HG03196 (cell line): ENCODE results near the gene SCMH1.

Experiments used
- ATAC-seq: cut with Tn5 transposase; IDR thresholded peaks from one replicate; pipeline ENCODE4 v1.9.1; 2021; ENCODE audit not compliant: unreplicated experiment

The SCMH1 gene

DNA sequence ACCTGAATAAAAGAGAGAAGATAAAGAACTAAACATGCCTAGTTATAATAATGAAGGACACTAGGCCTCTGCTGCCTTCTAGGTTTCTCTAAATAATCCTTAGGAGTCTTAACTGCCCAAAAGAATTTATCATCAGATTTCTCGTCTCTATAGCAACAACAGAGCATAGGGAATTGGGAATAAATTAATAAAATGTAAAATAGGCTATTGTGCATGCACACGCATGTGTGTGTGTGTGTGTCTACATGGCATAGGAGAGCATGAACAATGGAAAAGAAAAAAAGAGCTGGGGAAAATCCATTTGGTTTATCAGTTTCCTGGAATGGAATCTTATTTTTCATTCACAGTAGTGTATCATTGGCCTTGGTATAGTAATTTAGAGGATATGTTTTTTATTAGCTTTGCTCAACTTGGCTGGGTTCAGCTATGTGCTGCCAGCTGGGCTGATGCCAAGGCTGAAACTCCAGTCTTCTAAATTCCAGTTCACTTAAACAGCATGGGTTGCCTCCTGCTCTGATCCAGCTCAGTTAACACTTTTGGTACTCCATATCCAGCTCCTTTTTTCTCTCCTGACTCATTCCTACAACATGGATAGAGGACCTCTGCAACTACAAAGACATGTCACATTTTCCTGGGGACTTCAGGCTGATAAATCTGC, 140.0 kb downstream of the SCMH1 start:
- ATAC-seq = no peak

DNA sequence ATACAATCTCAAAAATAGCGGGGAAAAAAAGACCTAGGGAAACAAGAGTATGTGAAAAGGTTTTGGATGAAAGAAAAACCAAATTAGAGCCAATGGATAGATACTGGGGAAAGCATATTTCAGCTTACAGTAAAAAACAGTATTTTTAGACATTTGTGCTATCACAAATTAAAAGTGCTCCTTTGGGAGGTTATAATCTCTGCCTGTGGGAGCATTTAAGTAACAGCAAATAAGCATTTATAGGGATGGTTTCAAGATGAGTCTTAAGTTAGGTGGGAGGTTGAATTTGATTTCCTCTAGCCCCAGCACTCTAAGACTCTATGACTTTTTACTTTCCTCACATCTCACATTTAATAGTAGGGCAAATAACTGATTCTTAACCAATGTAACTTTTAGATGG, 141.0 kb downstream of the SCMH1 start:
- no peak for ATAC-seq

DNA sequence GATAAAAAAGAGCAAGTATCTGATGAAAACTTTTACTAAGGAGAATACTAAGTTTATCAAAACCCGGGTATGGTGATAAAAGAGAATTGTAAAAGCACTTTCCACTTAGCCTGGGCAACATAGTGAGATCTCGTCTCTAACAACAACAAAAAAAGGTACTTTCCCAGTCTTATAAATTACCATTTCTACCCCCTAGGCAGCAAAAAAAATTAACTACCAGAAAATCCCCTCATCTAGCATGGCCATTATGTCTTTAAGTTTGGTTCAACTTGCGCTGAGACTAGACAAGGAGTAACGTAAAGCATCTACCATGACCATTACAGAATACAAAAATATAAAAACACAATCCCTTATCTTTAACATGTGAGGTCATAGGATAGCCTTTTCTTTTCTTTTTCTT, 141.9 kb downstream of the SCMH1 start:
- no peak for ATAC-seq

DNA sequence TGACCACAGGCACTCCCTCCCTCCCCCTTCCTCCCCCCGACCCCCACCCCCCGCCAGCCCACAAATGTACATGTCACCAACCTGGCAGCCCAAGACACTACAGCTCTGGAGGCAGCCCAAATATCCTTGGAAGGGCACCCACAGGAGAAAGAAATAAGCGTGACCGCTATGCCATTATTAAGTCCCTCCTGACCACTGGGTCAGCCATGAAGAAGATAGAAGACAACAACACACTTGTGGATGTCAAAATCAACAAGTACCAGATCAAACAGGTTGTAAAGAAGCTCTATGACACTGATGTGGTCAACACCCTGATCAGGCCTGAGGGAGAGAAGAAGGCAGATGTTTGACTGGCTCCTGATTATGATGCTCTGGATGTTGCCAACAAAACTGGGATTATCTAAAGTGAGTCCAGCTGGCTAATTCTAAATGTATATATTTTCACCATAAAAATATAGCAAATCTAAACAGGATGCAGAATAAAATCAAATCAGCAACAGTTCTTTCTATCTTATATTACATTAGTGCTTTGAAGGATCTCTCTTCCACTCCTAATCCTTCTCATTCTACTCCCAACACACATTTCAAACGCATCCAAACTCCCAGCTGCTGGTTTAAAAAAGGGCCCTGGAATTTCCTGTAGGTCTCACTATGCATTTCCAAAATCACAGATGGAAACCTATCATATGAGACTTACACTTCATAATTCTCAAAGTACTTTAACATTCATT, 143.2 kb downstream of the SCMH1 start:
- ATAC-seq = no peak

DNA sequence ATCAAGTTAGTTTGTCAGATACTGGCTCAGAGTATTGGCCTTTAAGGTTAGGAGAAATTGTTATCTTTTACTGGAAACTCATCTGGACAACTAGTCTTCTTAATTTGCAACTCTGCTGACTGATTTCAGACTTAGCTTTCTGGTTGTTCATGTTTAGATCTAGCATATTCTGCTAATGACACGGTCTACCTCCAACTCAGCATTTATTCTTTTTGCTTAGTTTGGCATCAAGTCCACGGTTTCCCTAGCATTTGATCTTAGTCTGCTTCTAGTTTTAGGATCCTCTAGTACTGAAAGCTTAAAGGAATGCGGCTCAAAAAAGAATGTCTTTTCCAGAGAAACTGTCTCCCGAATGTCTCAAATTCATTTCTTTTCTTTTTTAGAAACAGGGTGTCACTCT, 145.0 kb downstream of the SCMH1 start:
- ATAC-seq = no peak

DNA sequence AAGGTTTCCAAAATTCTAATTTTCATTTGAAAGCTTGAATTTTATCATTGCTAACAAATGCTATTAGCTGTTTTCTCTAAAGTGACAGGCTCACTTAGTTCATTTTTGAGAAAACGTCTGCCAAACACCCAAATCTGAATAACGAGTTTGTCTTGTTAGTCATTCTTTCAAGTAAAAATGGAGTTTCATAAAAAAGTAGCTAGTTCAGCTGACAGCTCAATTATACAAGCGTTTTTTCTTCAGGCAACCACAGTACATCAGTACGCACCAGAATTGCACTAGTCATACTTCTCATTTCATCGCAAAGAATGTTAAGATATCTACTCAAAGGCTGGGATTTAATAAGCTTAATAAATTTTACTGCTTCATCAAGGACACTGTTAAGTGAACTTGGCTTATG, 148.3 kb downstream of the SCMH1 start:
- ATAC-seq = no peak

DNA sequence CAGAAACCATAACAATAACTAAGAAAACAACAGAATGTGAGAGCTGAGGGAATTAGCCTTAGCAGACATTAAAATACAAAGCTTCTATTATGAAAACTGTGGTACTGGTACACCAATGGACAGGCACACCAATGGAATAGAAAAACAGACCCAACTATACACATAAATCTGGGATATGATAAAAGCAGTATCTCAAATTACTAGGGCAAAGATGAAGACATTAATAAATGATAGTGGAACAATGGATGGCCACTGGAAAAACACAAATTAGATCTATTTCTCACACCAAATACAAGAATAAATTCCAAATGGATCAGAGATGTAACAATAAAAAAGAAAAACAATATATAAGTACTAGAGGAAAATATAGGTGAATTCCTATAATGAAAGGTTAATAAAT, 155.2 kb downstream of the SCMH1 start:
- ATAC-seq = no peak

DNA sequence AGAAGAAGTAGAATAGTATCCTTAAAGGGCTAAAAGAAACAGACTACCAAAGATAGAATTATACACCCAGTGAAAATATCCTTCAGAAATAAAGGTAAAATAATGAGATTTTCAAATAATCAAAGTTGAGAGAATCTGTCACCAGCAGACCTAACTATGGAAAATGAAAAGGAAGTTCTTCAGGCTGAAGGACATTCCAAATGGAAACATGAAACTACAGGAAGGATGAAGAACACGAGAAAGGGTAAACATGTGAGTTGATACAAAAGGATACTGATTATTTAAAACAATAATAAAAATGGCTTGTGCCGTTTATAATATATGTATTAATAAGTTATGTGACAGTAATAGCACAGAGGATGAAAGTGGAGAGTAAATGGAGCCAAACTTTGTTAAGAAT, 163.5 kb downstream of the SCMH1 start:
- no peak for ATAC-seq

DNA sequence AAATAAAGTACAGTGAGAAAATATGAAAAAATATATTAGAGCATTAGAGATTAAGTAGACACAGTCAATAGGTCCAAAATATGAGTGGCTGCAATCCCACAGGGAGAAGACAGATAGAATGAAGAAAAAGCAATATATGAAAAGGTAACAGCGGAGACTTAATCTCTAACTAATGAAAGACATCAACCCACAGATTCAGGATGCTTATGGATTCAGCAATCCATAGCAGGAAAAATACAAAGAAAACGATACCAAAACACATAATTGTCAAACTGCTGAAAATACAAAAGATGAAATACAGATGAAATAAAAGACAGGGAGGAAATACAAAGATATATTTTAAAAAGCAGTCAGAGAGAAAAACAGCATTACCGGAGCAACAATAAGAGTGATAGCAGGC, 163.9 kb downstream of the SCMH1 start:
- no peak for ATAC-seq

DNA sequence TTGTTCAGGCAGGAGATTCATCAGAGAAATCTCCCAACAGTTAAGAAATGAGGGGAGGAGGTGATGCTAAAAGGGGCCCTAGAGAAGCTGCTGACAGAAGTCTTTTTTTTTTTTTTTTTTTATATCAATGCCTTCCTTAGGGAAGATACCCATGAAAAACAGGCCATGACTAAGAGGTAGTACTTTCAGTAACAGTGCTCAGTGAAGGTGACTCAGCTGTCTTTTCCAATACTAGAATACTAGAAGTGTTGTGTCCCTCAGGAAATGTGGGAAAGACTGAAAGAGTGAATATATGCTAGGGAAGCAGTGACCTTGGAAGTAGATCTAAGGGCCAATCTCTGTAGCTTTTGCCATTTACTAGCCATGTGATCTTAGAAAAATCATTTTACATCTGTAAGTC, 168.1 kb downstream of the SCMH1 start:
- ATAC-seq = no peak

DNA sequence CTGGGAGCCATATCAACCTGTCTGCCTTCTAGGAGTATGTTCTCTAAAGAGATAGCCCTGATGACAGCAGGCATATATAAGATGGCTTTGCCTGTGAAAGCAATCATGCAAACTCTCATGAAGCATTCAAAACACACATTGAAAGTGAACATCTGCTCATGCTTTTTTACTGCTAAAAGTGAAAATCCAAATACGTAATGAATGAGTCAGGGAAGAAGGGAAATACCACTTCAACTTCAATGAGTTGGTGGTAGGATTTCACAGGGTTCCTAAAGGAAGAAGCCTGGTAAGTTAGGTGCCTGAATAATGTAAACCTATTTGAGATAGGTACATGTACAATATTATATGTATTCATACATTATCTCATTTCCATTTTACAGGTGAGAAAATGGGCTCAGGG, 170.1 kb downstream of the SCMH1 start:
- no peak for ATAC-seq

DNA sequence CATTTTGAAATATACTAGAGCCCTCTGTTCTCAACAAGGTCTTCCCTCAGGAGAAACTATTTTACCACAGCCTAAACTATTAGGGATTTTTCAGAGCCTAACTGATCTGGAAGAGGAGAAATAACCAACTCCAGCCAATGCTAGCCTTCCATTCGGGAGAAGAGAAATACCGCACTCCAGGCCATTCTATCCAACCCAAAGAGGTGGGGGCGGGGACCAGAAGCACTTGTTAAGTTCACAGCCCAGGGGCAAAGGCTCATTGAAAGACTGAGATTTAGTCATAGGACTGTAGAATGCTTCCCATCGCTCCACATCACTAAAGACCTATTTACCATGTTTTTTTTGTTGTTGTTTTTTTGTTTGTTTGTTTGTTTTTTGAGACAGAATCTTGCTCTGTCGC, 185.2 kb downstream of the SCMH1 start:
- ATAC-seq = no peak

DNA sequence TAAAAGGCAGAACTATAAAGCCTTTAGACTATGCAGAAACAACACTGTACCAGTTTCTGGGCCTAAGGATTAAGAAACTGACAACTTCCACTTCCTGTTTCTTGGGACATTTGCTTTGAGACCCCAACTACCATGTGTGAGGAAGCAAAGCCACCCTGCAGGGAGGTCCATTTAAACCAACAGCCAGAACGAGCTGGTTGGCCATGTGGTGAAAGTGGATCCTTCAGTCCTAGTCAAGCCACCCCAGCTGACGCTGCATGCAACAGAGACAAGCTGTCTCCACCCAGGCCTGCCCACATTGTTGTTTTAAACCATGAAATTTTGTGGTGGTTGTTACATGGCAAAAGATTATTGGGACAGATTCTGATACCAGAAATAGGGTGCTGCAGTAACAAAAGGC, 188.8 kb downstream of the SCMH1 start:
- ATAC-seq = no peak

DNA sequence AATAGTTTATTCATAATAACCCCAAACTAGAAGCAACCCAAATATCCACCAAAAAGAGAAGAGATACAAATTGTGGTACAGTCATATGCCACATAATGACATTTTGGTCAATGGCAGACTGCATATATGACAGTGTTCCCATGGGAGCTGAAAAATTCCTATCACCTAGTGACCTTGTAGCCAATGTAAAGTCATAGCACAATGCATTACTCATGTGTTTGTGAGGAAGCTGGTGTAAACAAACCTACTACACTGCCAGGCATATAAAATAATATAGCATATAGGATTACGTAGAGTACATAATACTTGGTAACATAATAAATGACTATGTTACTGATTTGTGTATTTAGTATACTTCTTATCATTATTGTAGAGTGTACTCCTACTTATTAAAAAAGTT, 191.1 kb downstream of the SCMH1 start:
- no peak for ATAC-seq

DNA sequence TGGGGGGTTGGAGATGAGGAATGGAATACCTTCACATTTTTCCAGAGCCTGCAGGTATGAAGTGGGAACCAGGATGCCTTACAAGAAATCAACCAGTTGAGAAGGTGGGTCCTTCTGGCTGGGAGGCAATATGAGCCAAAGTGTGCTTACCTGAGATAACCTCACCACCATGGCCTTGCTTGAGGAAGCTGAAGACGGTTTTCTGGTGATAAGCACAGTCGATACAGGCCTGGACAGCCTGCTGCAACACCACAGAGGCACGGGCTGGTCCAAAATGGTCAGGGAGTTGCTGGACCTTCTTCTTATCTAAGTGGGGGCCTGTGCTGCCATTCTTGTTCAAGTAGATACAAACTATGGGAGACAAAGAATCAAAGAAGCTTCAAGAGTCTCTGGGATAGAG, 193.6 kb downstream of the SCMH1 start:
- no peak for ATAC-seq

DNA sequence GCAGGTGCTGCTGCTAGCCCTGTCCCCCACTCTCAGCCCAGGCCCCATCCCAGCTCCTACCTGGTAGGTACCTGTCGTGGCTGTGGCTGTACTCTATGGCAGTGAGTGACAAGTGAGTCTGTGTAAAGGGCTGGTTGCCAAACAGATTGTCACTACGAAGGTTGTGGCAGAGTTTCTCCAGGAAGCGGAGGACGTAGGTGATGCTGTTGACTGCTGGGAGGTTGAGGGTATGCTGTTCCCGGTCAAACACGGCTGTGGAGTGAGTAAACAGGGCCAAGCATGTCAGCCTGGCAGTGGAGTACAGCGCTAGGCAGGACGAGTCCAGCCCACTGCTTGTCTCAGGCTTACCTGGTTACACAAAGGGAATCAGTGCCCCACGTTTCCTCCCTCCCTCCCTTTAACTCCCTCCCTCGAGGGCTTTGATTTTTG, 195.7 kb downstream of the SCMH1 start:
- ATAC-seq = no peak

DNA sequence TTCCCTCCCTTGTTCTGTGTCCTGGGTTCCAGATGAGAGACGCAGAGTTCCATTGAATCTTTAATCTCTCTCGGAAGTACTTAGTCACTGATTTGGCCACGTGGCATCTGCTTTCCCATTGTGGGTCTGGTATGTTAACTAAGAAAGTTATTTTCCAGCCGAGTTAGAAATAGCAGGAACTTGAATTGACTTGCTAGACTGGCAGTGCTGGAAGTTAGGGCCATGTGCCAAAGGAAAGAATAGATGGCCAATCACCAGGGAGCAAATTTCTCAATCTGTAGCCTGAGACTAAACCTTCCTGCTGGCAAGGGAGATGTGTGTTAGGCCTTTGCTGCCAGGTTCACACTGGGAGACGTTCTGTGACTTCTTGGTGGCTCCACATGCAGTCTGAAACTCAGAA, 196.4 kb downstream of the SCMH1 start:
- no peak for ATAC-seq

DNA sequence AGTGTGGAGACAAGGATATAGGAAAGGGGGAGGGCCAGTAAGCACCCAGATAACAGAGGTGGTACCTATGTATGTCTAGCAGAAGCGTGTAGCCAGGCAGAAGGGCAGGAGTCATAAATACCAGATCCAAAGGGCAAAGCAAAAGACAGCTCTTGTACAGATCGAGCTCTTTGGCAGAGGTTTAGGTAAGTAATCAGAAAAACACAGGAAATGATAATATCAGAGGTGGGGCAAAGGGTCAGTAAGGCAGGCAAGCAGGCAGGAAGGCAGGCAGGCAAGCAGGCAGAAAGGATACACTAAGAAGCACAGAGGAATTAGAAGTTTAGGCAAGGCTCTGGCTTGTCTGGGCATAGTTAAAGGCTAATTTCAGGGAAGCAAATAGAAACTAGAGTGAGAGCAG, 197.9 kb downstream of the SCMH1 start:
- no peak for ATAC-seq

DNA sequence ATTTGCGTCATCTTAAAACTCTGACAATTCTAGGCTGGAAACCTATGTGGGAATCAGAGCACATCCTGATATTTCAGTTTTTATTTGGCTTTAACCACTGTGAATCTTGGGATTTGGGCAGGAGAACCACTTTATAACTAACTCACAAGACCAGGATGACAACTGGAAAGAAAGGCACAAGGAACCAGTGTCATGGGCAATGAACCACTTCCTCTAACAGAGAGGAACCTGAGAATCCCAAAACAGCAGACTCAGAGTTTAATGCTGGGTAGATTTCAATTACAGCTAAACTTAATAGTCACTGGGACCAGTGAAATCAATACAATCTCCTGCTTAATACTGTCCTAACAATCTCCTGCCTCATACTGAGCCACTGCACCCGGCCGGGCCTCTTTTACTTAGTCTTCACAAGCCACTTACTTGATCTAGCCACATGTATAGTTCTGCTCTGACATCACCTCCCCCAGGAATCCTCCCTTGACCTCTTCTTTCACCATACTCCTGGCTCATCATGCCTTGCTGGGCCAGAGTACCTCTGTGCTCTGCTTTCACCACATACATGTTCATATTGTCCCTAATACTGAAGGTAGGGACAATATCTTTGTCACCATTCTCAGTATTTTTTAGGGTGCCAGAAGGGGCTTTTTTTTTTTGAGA, 200.4 kb downstream of the SCMH1 start:
- ATAC-seq = no peak

DNA sequence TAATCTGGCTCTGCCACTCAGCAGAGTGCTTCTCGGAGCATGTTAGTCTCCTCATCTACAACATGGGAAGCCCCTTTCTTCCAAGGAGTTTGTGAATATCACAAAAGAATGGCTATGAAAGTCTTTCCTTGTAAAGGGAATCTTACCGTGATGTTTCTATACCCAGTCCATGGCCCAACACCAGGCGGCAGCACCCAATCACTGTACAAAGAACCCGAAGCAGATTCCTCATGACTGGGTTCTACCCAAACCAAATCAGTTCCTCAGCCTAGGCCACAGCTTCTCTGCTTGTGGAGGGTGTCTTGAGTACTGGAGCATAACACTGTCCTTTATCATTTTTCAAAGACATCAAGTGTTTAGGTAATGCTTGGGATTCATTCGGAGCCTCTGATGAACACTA, 204.0 kb downstream of the SCMH1 start:
- ATAC-seq = no peak

DNA sequence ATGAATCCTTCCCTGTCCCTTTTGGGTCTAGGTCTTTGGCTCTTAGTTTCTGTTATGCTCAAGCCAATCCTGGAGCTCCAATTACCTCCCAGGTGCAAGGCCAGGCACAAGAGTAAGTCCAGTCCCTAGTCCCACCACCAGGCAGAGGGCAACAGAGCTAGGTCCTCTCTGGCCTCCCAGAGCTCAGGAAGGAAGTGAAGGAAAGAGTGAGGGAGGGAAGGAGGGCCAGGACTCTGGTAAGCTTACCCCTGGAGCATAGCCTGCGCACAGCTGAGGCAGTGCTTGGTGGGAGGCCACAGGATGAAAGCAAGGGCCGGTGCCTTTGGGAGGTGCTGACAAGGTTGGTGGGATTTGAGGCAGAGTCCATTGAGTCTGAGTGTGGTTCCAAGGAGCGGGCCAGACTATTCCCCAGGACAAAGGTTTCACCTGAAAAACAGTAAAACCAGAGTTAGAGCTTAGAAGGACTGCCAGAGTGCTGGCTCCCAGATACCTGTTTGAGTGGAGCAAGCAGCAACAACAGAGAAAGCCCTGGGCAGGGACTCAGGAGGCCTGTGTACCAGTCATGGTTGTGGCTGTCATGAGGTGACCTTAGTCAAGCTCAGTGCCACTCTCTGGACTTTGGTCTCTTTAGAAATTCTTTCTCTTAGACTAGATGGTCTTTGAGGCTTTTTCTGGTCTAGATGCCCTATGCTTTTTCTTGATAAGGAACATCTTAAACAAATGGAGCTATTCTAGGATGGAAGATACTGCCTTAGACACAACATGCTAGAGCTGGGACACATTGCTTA, 204.8 kb downstream of the SCMH1 start:
- no peak for ATAC-seq

DNA sequence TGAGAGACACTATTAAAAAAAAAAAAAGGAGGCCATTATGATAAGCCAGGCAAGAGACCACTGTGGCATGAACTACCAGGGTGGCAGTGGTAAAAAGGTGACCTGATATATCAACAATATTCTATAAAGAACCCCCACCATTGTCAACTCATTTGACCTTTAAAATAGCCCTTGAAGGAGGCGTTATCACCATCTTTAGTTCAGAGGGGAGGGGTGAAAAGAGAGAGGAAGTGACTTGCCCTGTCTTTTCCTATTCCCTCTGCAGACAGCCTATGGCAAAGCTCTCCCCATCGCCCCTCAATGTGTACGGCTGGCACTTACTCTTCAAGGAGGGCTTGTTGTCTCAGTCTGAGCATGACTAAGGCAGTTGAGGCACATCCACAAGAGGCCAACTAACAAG, 208.8 kb downstream of the SCMH1 start:
- no peak for ATAC-seq
